ENCODE measurements around the gene MARCKS. TPM values are rescaled to one million over a fixed set of nuclear protein-coding genes. Genes with fewer than 3 reads are reported as not detected.

The MARCKS gene
- total RNA-seq, 4 donors from 2014 or later = 51.5 to 91.3 (median 56.8) TPM

DNA sequence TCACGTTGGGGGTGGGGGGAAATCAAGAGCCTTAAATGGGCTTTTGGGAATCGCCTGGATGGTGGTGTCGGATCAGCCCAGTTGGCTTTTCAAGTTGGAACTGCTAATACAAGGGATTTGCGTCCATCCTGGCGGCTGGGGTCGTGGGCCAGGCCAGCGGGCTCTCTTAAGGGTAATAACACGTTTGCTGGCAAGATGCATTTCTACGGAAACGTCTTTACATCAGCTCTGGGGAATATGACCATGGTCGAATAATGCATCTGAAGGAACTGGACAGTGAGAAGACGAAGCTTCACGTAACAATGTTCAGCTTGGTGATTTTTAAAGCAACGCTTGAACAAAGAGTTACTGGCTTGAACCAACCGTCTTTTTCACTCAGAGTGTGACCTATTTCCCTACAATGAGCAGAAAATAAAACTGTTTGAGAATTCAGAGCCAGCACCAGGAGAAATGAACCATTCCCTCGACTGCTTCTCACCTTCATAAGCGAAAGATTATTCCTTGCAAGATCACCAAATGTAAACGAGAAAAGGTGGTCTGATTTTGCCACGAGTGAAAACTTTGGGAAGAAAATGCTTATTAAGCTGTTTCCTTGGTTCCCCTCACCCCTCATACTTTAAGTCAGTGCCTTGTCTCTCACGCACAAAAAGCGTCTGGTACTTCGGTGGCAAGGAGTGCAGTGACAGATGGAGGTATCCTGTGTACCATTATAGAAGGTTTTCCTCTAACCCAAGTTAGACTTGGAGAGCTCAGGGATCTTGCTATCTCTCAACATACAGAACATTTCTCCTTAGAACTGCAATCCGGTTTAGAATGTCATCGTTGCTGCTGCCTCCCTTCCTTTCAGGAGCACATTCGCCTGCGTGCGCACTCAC lies 1.4 kb upstream of the MARCKS start:
- Histone ChIP-seq H3K27ac (peak overlapping the region; percentile 94 to 97 (median 95)), H3K27me3 (peaks cover 0 to 6% (median 0%) of the 10 kb centered on the region in 4 donors), H3K4me3 (peak overlapping the region; percentile 55 to 80 (median 64)), H3K36me3 (peaks cover 0 to 7% (median 0%) of the 10 kb centered on the region in 3 donors), H3K9me3 (no peaks in the 10 kb centered on the region), H3K4me1 (peaks cover 0 to 37% (median 5%) of the 10 kb centered on the region in 3 donors)
- intact Hi-C loops (cut with DNase I) = loop anchor here (10.0 kb wide), 1 partner anchor 221 kb away; no protein-coding TSS in a partner anchor
- 1 to 2% methylated on average over 27 of the region's 27 CpGs for WGBS, 2 donors
- no peak for DNase-seq
- TF ChIP-seq, protein P1, sequence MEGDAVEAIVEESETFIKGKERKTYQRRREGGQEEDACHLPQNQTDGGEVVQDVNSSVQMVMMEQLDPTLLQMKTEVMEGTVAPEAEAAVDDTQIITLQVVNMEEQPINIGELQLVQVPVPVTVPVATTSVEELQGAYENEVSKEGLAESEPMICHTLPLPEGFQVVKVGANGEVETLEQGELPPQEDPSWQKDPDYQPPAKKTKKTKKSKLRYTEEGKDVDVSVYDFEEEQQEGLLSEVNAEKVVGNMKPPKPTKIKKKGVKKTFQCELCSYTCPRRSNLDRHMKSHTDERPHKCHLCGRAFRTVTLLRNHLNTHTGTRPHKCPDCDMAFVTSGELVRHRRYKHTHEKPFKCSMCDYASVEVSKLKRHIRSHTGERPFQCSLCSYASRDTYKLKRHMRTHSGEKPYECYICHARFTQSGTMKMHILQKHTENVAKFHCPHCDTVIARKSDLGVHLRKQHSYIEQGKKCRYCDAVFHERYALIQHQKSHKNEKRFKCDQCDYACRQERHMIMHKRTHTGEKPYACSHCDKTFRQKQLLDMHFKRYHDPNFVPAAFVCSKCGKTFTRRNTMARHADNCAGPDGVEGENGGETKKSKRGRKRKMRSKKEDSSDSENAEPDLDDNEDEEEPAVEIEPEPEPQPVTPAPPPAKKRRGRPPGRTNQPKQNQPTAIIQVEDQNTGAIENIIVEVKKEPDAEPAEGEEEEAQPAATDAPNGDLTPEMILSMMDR (IDR thresholded peaks at IDR 0.05) = no peak
- TF ChIP-seq POLR2A (IDR thresholded peaks at IDR 0.05) = peak in 1 of 4 donors; percentile 31

DNA sequence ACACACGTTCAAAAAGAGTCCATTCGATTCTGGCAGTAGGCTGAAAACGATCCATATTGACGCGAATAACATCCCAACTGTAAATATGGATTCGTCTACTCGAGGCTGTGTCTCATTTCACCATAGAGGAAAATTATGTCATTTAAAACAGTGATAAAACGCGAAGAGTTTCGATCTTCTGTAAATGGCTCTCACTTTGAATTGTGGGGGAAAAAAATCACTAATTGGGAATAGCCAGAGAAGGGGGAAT lies 845 bp upstream of the MARCKS start:
- TF ChIP-seq, protein P1 (IDR thresholded peaks at IDR 0.05) = no peak
- no peak for TF ChIP-seq POLR2A (IDR thresholded peaks at IDR 0.05)

DNA sequence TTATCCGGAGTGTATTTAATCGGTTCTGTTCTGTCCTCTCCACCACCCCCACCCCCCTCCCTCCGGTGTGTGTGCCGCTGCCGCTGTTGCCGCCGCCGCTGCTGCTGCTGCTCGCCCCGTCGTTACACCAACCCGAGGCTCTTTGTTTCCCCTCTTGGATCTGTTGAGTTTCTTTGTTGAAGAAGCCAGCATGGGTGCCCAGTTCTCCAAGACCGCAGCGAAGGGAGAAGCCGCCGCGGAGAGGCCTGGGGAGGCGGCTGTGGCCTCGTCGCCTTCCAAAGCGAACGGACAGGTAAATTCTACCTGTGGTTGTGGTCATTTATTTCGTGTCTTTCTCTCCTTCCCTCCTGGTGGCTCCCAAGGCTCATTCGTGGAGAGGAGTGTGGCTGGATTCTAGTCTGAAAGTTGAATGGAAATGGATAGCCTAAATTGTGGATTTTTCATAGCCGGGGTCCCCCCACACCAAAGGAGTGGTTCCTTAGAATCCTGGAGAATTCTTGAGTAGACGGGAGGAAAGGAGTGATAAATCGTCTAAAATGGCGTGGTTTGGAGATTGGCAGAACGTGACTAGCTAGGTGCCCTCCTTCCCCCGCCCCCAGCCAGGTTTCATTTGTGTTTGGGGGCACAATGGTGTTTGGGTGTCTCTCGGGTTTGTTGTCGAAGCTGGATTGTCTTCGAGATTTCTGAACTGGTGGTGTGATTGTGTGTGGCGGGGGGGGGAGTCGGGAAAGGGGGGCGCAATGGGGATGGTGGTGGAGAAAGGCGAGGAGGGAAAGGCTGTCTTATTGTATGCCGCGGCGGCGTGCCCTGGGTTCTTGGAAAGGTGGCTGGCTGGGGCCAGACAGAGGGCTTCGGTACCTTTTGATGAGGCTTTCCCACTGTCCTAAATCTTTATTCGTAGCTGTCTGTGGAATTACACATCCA lies 673 bp downstream of the MARCKS start:
- 0 to 1% methylated on average over 22 to 35 of the region's 43 CpGs for WGBS, 2 donors
- Histone ChIP-seq H3K4me1 (peaks cover 0 to 53% (median 5%) of the 10 kb centered on the region in 3 donors), H3K9me3 (no peaks in the 10 kb centered on the region), H3K27me3 (peaks cover 0 to 6% (median 0%) of the 10 kb centered on the region in 4 donors), H3K36me3 (peaks cover 0 to 7% (median 0%) of the 10 kb centered on the region in 3 donors), H3K4me3 (peak overlapping the region; percentile 55 to 80 (median 64)), H3K27ac (peak overlapping the region; percentile 94 to 97 (median 95))
- TF ChIP-seq, protein P1 (IDR thresholded peaks at IDR 0.05) = no peak
- no peak for TF ChIP-seq POLR2A (IDR thresholded peaks at IDR 0.05)
- intact Hi-C loops (cut with DNase I) = loop anchor here (10.0 kb wide), 1 partner anchor 223 kb away; no protein-coding TSS in a partner anchor
- DNase-seq = no peak

More for the DNA sequence above, 845 bp upstream of the MARCKS start:
- no peak for DNase-seq
- H3K27ac ChIP-seq = peak overlapping the region; percentile 94 to 97 (median 95)
- 0% methylated on average over 10 of the region's 10 CpGs for WGBS, 2 donors
- H3K9me3 ChIP-seq = no peaks in the 10 kb centered on the region
- intact Hi-C loops (cut with DNase I) = loop anchor here (10.0 kb wide), 1 partner anchor 221 kb away; no protein-coding TSS in a partner anchor
- H3K4me1 ChIP-seq = peaks cover 0 to 41% (median 5%) of the 10 kb centered on the region in 3 donors
- peak overlapping the region; percentile 55 to 80 (median 64) for H3K4me3 ChIP-seq
- H3K36me3 ChIP-seq = peaks cover 0 to 7% (median 0%) of the 10 kb centered on the region in 3 donors
- peaks cover 0 to 6% (median 0%) of the 10 kb centered on the region in 4 donors for H3K27me3 ChIP-seq

DNA sequence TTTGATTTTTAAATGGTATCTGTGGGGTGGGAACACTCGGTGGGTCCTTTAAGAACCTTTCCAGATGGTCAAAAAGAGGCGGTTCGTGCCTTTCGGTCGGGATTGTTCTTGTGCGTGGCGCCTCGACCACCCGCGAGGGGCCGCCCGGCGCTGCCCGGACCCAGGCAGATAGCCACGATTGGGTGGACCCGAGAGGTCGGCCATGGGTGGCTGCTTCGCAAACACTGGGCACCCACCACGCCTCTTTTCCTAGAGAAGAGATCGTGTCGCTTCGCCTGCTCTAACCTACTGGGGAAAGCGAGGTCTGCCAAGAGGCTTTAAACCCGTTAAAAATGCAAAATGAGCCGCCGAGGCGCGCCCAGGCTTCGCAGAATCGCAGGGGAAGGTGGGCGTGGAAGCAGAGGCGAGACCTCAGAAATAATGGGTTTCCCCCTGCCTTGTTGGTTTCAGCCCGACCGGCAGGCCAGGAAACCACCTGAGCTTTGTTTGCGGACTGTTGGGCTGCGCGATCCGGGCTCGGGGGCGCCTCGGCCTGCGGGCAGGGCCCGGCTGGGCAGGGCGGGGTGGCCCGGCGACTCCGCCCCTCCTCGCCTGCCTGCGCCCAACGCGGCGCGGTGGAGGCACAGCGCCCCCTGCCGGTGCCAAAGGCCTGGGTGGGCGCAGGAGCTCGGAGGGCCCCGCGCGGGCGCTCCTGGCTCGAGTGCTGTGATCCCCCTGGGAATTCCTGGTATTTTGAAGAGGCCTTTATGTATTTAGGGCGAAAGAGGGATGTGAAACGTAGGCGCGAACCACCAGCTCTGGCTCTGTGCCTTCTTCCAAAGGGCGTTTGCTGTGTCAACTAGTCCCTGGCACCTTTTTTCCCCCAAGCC lies 1.6 kb downstream of the MARCKS start:
- WGBS, 2 donors = 0 to 1% methylated on average over 10 to 16 of the region's 67 CpGs
- Histone ChIP-seq H3K4me3 (peak overlapping the region; percentile 55 to 80 (median 64)), H3K36me3 (peaks cover 0 to 7% (median 0%) of the 10 kb centered on the region in 3 donors), H3K27ac (peak overlapping the region; percentile 94 to 97 (median 95)), H3K27me3 (peaks cover 0 to 6% (median 0%) of the 10 kb centered on the region in 4 donors), H3K9me3 (no peaks in the 10 kb centered on the region), H3K4me1 (peaks cover 0 to 54% (median 5%) of the 10 kb centered on the region in 3 donors)
- peak in 3 of 4 donors; percentile 56 to 85 (median 79) for TF ChIP-seq POLR2A (IDR thresholded peaks at IDR 0.05)
- TF ChIP-seq, protein P1 (IDR thresholded peaks at IDR 0.05) = peak; percentile 77 to 100 (median 98)
- intact Hi-C loops (cut with DNase I) = loop anchor here (10.0 kb wide), 1 partner anchor 224 kb away; no protein-coding TSS in a partner anchor
- peak; percentile 44 for DNase-seq
